ENCODE measurements around the gene DMRT3. TPM values are rescaled to one million over a fixed set of nuclear protein-coding genes. Genes with fewer than 3 reads are reported as not detected.
A peak's percentile ranks its signal among the peaks of the same experiment; 100 is the strongest.

Gene DMRT3
- total RNA-seq, 4 donors from 2014 or later, result 1.0 TPM; not detected in 3

- intact Hi-C loops (cut with DNase I), result no loop called here
- Histone ChIP-seq H3K27me3 (peaks cover 6 to 100% (median 20%) of the 10 kb centered on the region in 4 donors), H3K4me1 (peaks cover 14 to 31% (median 16%) of the 10 kb centered on the region in 3 donors), H3K9me3 (no peaks in the 10 kb centered on the region), H3K4me3 (peak overlapping the region in 2 of 4 donors; percentile 43 to 49), H3K36me3 (no peaks in the 10 kb centered on the region), H3K27ac (peak overlapping the region in 1 of 4 donors; percentile 38)
- 46 to 58% methylated on average over 15 to 18 of the region's 19 CpGs for WGBS, 2 donors
- TF ChIP-seq POLR2A (IDR thresholded peaks at IDR 0.05) (no peak), CTCF (IDR thresholded peaks at IDR 0.05) (no peak)
- DNase-seq, result no peak
Measured at GRCh38 chr9:977838-978830, 1.7 kb downstream of the DMRT3 start.

- DNase-seq, result no peak
- H3K4me1 ChIP-seq, result peaks cover 14 to 29% (median 16%) of the 10 kb centered on the region in 3 donors
- H3K4me3 ChIP-seq, result no peak overlapping the region
- H3K27me3 ChIP-seq, result peaks cover 3 to 97% (median 13%) of the 10 kb centered on the region in 4 donors
- H3K9me3 ChIP-seq, result no peaks in the 10 kb centered on the region
- no peaks in the 10 kb centered on the region for H3K36me3 ChIP-seq
- intact Hi-C loops (cut with DNase I), result no loop called here
- TF ChIP-seq CTCF (IDR thresholded peaks at IDR 0.05) (no peak), POLR2A (IDR thresholded peaks at IDR 0.05) (no peak)
- no peak overlapping the region for H3K27ac ChIP-seq
- 29 to 35% methylated on average over 2 of the region's 2 CpGs for WGBS, 2 donors
Measured at GRCh38 chr9:979983-980382, 3.5 kb downstream of the DMRT3 start.

- TF ChIP-seq CTCF (IDR thresholded peaks at IDR 0.05) (no peak), POLR2A (IDR thresholded peaks at IDR 0.05) (no peak)
- Histone ChIP-seq H3K4me1 (peaks cover 13 to 27% (median 16%) of the 10 kb centered on the region in 3 donors), H3K36me3 (no peaks in the 10 kb centered on the region), H3K9me3 (no peaks in the 10 kb centered on the region), H3K27ac (no peak overlapping the region), H3K27me3 (peaks cover 0 to 94% (median 8%) of the 10 kb centered on the region in 4 donors), H3K4me3 (no peak overlapping the region)
- intact Hi-C loops (cut with DNase I), result no loop called here
- no peak for DNase-seq
- 16 to 65% methylated on average over 4 of the region's 4 CpGs for WGBS, 2 donors
Measured at GRCh38 chr9:980640-981039, 4.2 kb downstream of the DMRT3 start.

GRCh38 chr9:981491-981898 is 5.0 kb downstream of the DMRT3 start:
- Histone ChIP-seq H3K4me3 (no peak overlapping the region), H3K27ac (no peak overlapping the region), H3K9me3 (no peaks in the 10 kb centered on the region), H3K27me3 (peaks cover 0 to 94% (median 9%) of the 10 kb centered on the region in 4 donors), H3K4me1 (peaks cover 5 to 19% (median 11%) of the 10 kb centered on the region in 3 donors), H3K36me3 (no peaks in the 10 kb centered on the region)
- 46 to 73% methylated on average over 6 to 12 of the region's 16 CpGs for WGBS, 2 donors
- intact Hi-C loops (cut with DNase I), result no loop called here
- no peak for DNase-seq
- no peak for TF ChIP-seq CTCF (IDR thresholded peaks at IDR 0.05)
- no peak for TF ChIP-seq POLR2A (IDR thresholded peaks at IDR 0.05)

All from esophagus squamous epithelium (tissue), 5 donors.